ENCODE measurements around the gene LARP1B.
"Not testable (repeated sequence)": the region's sequence is repeated elsewhere in the genome, so short reads cannot be mapped to it uniquely, and the experiment has no call there.

Gene LARP1B

GRCh38 chr4:128135391-128135790 lies 74.3 kb downstream of the LARP1B start:
- no peak for DNase-seq (ENCODE audit: low spot score)

DNA sequence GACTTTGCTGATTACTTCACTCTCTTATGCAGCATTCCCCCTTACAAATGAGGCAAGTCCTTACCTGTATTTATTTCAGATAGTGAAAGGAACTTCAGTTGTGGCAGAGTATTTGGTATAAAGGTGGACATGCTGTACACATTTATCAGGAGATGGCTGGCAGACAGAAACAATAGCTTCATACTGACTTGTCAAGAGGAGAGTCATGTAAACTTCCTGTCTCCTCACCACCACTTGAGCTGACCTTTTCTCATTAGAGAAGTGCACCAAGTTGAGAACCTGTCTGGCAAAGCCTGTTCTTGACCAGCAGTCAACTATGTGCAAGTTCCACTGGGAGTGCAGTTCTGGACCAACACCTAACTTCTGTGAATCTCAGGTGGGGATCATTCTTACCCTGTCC lies 80.8 kb downstream of the LARP1B start:
- no peak for DNase-seq (ENCODE audit: low spot score)

GRCh38 chr4:128145727-128146126 lies 84.6 kb downstream of the LARP1B start:
- no peak for DNase-seq (ENCODE audit: low spot score)

DNA sequence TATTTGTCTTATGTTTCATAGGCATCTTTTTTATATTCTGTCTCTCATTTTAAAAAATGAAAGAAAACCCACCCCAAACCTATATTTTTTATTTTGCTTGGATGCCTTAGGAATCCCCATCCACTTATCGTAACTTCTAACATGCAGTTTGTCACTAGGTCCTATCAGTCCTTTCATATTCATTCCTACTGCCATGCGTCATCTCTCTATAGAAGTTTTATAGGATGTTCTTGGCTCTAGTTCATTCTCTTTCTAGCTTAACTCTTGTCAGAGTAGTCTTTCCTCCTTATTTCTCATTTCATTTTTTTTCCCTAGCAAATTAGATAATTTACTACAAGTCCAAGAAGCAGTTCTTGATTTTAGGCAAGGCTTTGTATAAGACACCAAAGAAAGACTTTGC lies 92.7 kb downstream of the LARP1B start:
- no peak for DNase-seq (ENCODE audit: low spot score)

DNA sequence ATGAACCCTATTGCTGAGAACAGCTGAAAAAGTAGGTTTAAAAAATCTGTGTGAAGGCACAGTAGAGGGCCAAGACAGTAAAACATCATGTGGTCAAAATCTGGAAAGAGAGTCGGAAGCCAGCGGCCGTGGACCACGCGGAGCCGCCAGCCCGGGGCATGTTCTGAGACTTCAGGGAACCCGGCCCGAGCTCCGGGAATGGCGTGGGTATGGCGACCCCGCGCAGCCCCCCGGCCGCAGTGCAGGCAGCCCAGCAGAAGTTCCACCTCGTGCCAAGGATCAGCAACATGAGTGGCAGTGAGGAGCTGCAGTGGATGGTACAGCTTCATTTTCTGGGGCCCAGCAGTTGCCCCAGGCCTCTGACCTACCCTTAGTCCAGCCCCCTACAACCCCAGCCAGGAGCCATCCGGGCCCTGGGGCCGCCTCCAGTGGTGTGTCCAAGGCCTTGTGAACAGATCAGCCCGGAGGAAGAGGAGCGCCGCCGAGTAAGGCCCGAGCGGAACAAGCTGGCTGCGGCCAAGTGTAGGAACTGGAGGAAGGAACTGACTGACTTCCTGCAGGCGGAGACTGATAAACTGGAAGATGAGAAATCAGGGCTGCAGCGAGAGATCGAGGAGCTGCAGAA lies 94.2 kb downstream of the LARP1B start:
- DNase-seq (ENCODE audit: low spot score): no peak

- no peak for DNase-seq (ENCODE audit: low spot score)
Observed at GRCh38 chr4:128155874-128156456, 94.9 kb downstream of the LARP1B start.

GRCh38 chr4:128156472-128156871 lies 95.4 kb downstream of the LARP1B start:
- not testable (repeated sequence) for DNase-seq (ENCODE audit: low spot score)

- no peak for DNase-seq (ENCODE audit: low spot score)
Observed at GRCh38 chr4:128158894-128159293, 97.8 kb downstream of the LARP1B start.

GRCh38 chr4:128159967-128160366 lies 98.9 kb downstream of the LARP1B start:
- DNase-seq (ENCODE audit: low spot score): no peak

DNA sequence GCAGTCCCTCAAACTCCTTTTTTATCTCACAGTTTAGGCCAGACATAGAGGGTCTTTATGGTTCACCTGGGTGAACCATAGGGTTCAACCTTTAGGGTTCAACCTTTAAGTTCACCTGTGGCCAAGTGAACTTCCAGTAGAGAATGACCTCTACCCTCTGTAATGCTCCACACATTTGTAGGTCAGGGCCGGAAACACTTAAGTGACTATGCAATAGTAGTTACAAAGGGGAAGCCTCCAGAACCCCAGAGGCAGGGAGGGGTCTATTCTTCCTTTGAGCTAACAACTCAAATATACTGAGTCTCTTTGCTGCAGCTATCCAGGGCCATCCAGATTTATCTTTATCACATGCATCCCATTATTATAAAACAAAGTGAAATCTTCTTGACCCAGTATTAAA lies 100.0 kb downstream of the LARP1B start:
- DNase-seq (ENCODE audit: low spot score): no peak

GRCh38 chr4:128162434-128162833 lies 101.3 kb downstream of the LARP1B start:
- DNase-seq (ENCODE audit: low spot score): no peak

DNA sequence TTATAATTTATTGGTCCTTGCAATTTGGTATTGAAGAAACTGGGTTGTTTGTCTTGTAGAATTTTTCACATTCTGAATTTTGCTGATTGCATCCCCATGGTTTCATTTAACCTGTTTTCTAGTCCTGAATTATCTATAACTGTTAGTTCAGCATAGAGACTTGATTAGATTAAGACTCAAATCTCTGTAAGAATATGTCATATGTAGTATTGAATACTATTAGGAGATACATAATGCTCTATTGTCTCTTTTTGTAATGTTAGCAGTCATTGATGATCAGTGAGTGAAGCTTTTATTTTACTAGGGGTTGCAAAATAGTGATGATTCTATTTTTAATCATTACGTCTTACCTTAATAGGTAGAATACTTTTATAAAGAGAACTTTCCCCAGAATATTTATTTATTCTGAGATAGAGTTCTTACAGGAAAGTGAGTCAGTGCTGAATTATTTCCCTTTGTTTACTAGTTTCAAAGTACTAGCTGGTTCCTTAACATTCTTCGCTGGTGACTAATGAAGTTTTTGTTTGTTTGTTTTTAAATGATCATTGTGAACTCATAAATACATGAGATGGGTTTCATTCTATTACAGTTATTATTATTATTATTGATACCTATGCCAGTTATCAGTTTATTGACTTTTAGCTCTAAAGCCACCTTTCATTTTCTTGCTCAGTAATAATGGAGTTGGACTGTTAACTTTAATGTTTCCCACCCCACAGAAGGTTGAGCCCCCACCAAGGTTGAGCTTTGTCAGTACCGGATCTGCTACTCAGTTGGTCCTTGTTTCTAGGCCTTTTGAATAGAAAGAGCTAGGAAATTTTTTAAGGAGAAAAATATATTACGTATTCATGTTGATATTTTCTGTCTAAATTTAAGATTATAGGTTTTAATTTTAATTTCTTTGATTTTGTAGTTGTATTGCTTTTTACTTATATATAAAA lies 102.3 kb downstream of the LARP1B start:
- no peak for DNase-seq (ENCODE audit: low spot score)

- DNase-seq (ENCODE audit: low spot score): no peak
Observed at GRCh38 chr4:128166982-128167381, 105.9 kb downstream of the LARP1B start.

DNA sequence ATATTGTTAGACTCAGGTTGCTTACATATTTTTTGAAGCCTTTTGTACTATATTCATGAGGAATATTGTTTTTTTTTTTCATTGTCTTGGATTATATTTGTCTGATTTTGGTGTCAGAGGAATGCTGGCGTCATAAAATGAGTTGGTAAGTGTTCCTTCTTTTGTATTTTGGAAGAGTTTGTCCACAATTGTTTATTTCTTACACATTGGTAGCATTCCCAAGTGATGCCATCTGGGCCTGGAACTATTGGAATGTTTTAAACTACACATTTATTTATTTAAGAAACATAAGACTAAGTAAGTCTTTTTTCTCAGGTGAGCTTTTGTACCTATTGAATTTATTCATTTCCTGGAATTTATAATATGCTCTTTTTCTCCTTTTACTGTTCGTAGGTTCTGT lies 107.6 kb downstream of the LARP1B start:
- DNase-seq (ENCODE audit: low spot score): no peak

DNA sequence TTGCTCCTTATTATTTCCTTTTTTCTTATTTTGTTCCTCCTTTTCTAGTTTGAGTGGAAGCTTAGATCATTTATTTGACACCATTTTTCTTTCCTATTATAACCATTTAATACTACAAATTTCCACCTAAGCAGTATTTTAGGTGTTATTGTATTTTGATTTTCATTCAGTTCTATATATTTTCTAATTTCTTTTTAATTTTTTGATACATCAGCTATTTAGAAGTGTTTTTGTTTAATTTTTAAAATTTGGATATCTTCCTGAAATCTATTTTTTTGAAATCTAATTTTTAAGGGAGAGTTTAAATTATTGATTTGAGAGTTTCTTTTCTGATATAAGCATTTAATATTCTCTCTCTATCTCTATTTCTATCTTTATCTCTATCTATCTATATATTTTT lies 108.1 kb downstream of the LARP1B start:
- no peak for DNase-seq (ENCODE audit: low spot score)

DNA sequence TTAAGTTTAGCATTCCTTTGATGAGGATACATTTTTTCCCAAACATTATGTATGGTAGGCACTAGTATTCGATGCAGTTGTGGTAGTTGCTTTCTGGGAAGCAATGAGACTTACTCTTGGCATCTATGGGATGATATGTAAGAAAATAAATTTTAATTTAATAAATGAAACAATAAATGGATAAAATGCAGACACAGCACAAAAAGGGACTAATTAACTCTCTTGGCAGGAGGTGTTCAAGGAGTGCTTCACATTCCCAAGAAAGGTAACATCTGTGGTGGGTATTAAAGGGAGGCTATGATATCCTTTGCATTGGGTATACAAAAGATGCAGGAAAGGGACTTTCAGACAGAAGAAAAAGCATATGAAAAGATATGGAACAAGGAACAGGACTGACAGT lies 115.5 kb downstream of the LARP1B start:
- DNase-seq (ENCODE audit: low spot score): no peak

- no peak for DNase-seq (ENCODE audit: low spot score)
Observed at GRCh38 chr4:128177498-128177897, 116.4 kb downstream of the LARP1B start.

DNA sequence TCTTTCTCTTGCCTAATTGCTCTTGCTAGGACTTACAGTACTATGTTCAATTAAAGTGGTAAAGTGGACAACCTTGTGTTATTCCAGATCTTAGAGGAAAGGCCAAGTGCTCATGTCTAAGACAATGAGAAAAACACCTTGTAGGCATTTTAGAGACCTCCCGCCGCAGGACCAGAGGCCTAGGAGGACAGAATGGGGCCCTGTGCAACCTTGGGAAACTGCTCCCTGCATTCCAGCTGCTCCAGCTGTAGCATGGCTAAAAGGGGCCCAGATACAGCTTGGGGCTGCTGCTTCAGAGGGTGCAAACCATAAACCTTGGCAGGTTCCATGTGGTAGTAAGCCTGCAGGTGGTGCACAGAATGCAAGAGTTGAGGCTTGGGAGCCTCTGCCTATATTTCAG lies 125.5 kb downstream of the LARP1B start:
- no peak for DNase-seq (ENCODE audit: low spot score)

DNA sequence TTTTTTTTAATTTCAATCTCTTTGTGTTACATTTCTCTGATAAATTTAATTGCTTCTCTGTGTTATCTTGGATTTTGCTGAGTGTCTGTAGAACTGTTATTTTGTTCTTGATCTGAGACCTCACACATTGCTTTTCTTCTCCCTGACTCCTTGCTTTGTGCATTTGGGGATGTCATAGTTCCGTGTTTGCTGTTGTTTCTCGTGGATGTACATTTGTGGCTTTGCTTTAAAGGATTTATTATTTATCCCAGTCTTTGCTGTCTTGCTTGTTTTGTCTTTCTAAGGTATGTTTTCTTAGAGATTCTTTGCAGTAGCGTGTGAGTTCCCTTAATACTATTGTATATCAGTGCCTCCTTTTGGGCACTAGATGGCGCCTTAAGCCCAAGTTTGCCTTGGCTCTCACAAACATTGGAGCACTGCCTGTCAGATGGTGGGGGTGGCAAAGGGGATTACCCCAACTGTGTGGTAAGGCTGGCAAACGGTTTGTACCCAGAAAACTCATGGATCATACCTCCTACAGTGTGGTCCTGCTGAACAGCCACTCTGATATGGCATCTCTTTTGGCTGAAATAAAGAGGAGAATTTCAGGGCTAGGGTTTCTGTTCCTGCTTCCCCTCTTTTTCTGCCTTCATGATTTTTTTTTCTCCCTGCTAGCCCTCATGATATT lies 130.1 kb downstream of the LARP1B start:
- peak; percentile 86 for DNase-seq (ENCODE audit: low spot score)

GRCh38 chr4:128220286-128221235 lies 159.4 kb downstream of the LARP1B start:
- peak; percentile 69 for DNase-seq (ENCODE audit: low spot score)

DNA sequence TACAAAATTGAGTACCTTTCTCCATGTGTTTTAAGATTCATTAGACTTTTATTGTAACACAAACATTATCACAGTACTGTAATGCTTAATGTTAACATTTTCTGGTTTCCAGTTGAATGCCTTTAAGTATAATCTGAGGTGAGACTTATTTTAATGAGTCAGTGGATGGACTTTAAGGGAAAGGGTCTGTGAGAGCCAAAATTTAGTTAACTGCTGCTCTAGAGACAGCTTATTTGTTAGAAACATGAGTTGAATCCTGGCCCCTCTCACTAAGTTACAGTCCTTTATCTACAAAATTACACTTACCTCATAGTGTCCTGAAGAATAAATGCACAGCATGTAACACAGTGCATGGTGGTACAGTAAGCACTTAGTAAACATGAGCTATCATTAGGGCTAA lies 160.5 kb downstream of the LARP1B start:
- DNase-seq (ENCODE audit: low spot score): no peak

Data from NAMALWA (cell line).